Thyroid gland (tissue), 4 donors: ENCODE results near the gene SLC12A3.

Experiments used
- CTCF ChIP-seq, 6 experiments: fragments of 200-600 bp in 3 of 6; fragments of 450-650 bp in 3 of 6; sonication (generic) in 3 of 6; IDR thresholded peaks; one replicate each; pipeline ENCODE4 v1.5.1; 2016 to 2019; ENCODE audit warnings: antibody characterized with exemption in 6 of 6, mild to moderate bottlenecking in 2 of 6, inconsistent platforms in 1 of 6, moderate library complexity in 1 of 6
- POLR2A ChIP-seq, 2 donors: fragments of 450-650 bp; IDR thresholded peaks; one replicate each; pipeline ENCODE4 v1.6.1; 2017; ENCODE audit warnings: antibody characterized with exemption in 2 of 2, mild to moderate bottlenecking in 2 of 2, moderate library complexity in 1 of 2

GRCh38 chr16:56933828-56934598 lies 69.0 kb downstream of the SLC12A3 start:
- TF ChIP-seq CTCF (IDR thresholded peaks at IDR 0.05) (no peak), POLR2A (IDR thresholded peaks at IDR 0.05) (no peak)
